Cortex of kidney (tissue), 1 donor: ENCODE data around the gene SPACDR.
"Not testable (repeated sequence)": the region's sequence is repeated elsewhere in the genome, so short reads cannot be mapped to it uniquely, and the experiment has no call there.

Source experiments
- DNase-seq: peaks from one replicate; lab custom pipeline; 2025; lab: John Stamatoyannopoulos, UW

The SPACDR gene

DNA sequence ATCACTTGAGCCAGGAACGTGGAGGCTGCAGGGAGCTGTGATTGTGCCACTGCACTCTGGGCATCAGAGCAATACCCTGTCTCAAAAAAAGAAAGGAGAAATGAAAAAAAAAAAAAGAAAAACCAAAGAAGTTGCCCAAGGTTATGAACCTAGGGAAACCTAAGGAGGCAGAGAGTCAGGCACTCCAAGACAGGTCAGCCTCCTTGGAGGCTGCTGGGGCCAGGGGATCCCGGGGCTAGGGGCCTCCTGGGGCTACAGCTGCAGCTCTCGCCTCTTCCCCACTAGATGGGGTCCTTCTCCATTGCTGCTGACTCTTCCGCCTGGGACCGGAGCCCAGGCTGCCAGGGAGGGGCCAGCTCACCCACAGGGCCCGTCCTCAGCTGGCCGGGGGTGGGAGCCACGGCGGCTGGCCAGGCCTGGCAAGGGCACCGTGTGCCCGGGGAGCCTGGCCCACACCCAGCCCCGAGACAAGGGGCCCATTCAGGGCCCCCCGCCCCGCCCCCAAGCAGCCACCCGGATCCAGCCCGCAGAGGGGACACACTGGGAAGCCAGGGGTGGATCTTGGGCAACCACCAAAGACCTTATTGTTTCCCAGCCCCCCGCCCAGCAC is 1.7 kb upstream of the SPACDR start:
- DNase-seq = no peak

DNA sequence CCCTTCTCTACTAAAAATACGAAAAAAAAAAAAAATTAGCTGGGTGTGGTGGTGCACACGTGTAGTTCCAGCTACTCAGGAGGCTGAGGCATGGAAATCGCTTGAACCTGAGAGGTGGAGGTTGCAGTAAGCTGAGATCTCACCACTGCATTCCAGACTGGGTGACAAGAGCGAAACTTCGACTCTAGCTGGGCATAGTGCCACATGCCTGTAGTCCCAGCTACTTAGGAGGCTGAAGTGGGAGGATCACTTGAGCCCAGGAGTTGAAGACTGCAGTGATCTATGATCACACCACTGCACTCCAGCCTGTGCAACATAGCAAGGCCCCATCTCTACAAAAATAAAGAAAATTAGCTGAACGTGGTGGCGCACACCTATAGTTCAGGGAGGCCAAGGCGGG is 1.2 kb upstream of the SPACDR start:
- no peak for DNase-seq

DNA sequence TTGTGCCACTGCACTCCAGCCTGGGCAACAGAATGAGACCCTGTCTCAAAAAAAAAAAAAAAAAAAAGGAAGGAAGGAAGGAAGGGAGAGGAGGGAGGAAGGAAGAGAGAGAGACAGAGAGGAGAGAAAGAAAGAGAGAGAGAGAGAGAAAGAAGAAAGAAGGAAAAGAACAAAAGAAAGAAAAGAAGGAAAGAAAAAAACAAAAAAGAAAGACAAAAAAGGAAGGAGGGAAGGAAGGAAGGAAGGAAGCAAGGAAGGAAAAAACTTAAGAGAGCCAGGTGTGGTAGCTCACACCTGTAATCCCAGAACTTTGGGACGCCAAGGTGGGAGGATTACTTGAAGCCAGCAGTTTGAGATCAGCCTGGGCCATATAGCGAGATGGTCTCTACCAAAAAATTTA is 731 bp upstream of the SPACDR start:
- DNase-seq = no peak

DNA sequence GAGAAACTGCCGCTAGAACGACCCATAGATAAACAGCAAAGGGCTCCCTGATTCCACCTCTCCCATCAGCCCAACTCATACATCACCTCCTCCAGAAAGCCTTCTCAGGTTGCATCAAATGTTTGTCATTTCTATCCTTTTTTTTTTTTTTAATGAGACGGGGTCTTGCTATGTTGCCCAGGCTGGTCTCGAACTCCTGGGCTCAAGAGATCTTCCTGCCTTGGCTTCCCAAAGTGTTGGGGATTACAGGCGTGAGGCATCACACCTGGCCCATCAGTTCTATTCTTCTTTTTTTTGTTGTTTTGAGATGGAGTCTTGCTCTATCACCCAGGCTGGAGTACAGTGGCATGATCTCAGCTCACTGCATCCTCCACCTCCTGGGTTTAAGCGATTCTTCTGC is 7.0 kb downstream of the SPACDR start:
- no peak for DNase-seq

DNA sequence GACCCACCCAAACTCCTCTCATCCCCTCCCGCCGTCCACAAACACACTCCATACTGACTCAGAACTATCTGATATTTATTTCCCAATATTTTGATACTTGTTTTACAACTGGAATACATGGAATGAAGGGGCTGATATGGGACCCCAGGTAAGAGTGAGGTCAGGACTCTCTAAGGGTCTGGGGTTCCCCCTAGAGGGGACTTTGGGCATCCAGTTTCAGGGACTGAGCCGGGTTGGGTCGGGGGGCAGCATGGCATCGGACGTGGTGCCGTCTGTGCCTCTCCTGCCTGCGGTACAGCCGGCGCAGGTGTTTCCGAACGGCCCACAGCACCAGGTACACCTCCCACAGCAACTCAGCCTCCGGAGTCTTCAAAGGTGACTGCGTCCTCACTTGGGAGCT is 7.5 kb downstream of the SPACDR start:
- DNase-seq = no peak

DNA sequence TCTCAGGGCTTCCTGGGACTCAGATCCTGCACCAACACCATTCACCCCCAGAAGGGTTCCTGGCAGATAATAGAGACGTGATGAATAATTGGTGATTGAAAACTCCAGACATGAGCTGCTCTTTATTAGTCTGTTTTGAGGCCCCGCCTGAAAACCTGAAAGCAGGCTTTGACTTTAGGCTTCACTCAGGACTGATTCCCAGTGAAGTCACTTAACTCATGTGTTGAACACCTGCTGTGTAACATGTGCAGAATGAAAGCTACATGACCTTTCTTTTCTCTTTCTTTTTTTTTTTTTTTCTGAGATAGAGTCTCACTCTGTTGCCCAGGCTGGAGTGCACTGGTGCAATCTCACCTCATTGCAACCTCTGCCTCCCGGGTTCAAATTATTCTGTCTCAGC is 8.9 kb downstream of the SPACDR start:
- no peak for DNase-seq

GRCh38 chr7:100453854-100454253 is 10.2 kb downstream of the SPACDR start:
- not testable (repeated sequence) for DNase-seq

GRCh38 chr7:100452513-100452912 is 11.5 kb downstream of the SPACDR start:
- DNase-seq = no peak

- DNase-seq = no peak
These were observed 14.8 kb downstream of the SPACDR start for GRCh38 chr7:100449190-100449795.

DNA sequence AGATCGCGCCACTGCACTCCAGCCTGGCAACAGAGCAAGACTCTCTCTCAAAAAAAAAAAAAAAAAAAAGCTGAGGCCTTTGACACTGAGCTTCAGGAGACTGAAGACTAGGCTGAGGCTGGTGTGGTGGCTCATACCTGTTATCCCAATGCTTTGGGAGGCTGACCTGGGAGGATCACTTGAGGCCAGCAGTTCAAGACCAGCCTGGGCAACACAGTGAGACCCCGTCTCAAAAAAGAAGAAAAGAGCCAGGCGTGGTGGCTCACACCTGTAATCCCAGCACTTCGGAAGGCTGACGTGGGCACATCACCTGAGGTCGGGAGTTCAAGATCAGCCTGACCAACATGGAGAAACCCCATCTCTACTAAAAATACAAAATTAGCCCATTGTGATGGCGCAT is 16.7 kb downstream of the SPACDR start:
- DNase-seq = not testable (repeated sequence)

- DNase-seq = no peak
These were observed 18.0 kb downstream of the SPACDR start for GRCh38 chr7:100446040-100446439.

GRCh38 chr7:100444311-100445278 is 19.5 kb downstream of the SPACDR start:
- DNase-seq = no peak

DNA sequence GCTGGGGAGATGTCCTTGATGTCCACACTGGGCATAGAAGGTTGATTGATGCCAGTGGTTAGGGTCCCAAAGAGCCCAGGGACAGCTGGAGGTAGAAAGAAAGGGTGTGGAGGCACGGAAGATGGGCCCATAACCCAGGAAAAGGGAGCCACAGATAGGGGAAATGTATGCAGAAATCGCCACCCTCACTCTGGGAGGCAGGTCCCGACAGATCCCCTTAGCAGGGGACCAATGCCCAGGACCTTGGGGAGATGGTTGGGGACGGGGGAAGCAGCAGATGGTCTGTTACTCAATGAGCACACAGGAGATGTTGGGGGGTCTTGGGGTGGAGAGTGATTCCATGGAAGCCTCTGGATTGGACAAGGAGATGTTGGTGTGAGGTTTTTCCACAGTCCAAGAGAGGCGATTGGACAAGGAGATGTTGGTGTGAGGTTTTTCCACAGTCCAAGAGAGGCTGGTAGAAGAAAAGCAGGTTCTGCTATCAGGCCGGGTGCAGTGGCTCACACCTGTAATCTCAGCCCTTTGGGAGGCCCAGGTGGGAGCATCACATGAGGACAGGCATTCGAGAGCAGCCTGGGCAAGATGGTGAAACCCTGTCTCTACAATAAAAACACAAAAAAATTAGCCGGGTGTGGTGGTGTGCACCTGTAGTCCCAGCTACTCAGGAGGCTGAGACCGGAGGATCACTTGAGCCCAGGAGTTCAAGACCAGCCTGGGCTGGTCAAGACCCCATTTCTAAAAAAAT is 20.8 kb downstream of the SPACDR start:
- no peak for DNase-seq

GRCh38 chr7:100441641-100442535 is 22.2 kb downstream of the SPACDR start:
- DNase-seq = no peak

DNA sequence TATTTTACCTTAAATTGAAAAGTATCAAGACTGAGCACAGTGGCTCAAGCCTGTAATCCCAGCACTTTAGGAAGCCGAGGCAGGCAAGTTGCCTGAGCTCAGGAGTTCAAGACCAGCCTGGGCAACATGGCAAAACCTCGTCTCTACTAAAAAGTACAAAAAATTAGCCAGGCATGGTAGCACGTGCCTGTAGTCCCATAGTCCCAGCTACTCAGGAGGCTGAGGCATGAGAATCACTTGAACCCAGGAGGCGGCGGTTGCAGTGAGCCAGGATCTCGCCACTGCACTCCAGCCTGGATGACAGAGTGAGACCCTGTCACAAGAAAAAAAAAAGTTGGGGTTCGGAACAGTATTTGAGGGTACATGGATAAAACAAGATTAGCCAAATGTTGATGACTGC is 24.8 kb downstream of the SPACDR start:
- not testable (repeated sequence) for DNase-seq

DNA sequence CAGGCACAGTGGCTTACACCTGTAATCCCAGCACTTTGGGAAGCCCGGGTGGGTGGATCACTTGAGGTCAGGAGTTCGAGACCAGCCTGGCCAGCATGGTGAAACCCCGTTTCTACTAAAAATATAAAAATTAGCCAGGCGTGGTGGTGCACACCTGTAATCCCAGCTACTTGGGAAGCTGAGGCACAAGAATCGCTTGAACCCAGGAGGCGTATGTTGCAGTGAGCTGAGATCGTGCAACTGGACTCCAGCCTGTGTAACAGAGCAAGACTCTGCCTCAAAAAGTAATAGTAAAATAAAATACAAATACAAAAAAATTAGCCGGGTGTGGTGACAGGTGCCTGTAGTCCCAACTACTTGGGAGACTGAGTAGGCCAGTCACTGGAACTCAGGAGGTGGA is 25.3 kb downstream of the SPACDR start:
- DNase-seq = not testable (repeated sequence)

GRCh38 chr7:100438172-100438571 is 25.9 kb downstream of the SPACDR start:
- DNase-seq = no peak

- no peak for DNase-seq
These were observed 26.6 kb downstream of the SPACDR start for GRCh38 chr7:100437150-100438100.

- no peak for DNase-seq
These were observed 28.4 kb downstream of the SPACDR start for GRCh38 chr7:100435401-100436304.
